Psoas muscle (tissue), 8 donors: ENCODE results near the gene SLC25A20. TPM values are rescaled to one million over a fixed set of nuclear protein-coding genes. Genes with fewer than 3 reads are reported as not detected.

Experiments
- ATAC-seq, 4 donors: fragments of 200-7000 bp; cut with Tn5 transposase; one replicate each; pipeline ENCODE4 v1.9.1; 2020; ENCODE audit warnings: moderate library complexity in 3 of 4, mild to moderate bottlenecking in 2 of 4
- DNase-seq, 2 donors: peaks; one replicate each; pipeline ENCODE4 v3.0.0-alpha.2; 2020
- H3K27ac ChIP-seq: fragments of 200-600 bp; one replicate; pipeline ENCODE4 v1.8.0; 2022
- H3K27me3 ChIP-seq, 3 donors: fragments of 200-600 bp in 1 of 3; one replicate each; pipeline versions ENCODE4 v1.6.1 to v1.8.0; 2013 to 2022; ENCODE audit warnings: low read length in 2 of 3, mild to moderate bottlenecking in 2 of 3, moderate library complexity in 1 of 3; ENCODE audit not compliant: insufficient read depth in 3 of 3
- H3K36me3 ChIP-seq, 2 donors: fragments of 200-600 bp in 1 of 2; one replicate each; pipeline versions ENCODE4 v1.6.1 to v1.8.0; 2013 to 2022; ENCODE audit warnings: low read depth in 1 of 2, mild to moderate bottlenecking in 1 of 2, moderate library complexity in 1 of 2; ENCODE audit not compliant: insufficient read depth in 1 of 2
- H3K4me1 ChIP-seq: fragments of 200-600 bp; one replicate; pipeline ENCODE4 v1.8.0; 2022
- H3K4me3 ChIP-seq: fragments of 200-600 bp; one replicate; pipeline ENCODE4 v1.8.0; 2022; ENCODE audit warnings: mild to moderate bottlenecking
- H3K9me3 ChIP-seq: fragments of 200-600 bp; one replicate; pipeline ENCODE4 v1.8.0; 2022
- CTCF ChIP-seq: fragments of 200-600 bp; IDR thresholded peaks from one replicate; pipeline ENCODE4 v1.8.0; 2022; ENCODE audit warnings: antibody characterized with exemption
- WGBS, 3 donors: extraction: QIAGEN DNeasy Blood & Tissue Kit; methylation state at CpG; one replicate each; pipeline versions ENCODE4 v1.1.6 to v1.1.7; 2013; 5-methylcytosine and 5-hydroxymethylcytosine counted together
- intact Hi-C, 2 donors: fragments of 100-400 bp; cut with DNase I; formaldehyde crosslinking; loops; one replicate each; pipeline versions ENCODE4 v1.11.0 to v1.14.2; 2022
- polyA plus RNA-seq, 3 donors: library from polyadenylated mRNA; stranded (reverse); fragments of 200-250 nt; gene quantifications; one replicate each; pipeline ENCODE4 v1.2.3, GENCODE V29; 2013
- total RNA-seq, 4 donors: library from RNA; stranded (reverse); fragmentation: NEBNext Ultra II Directional in 2 of 4; extraction: Animal tissue kit (Norgen Biotek cat#: 25700) in 2 of 4; gene quantifications; one replicate each; pipeline versions ENCODE4 v1.2.1 to v1.2.4, GENCODE V29; 2021 to 2023
- donor health status: healthy with polysubstance abuse.
- donor health status: DM: no; HTN: no; CAD: no; lungs with moderate emphysema.
- donor health status: Bipolar disorder and iron deficiency.
- donor health status: healthy.
- donor health status: DM: yes; HTN: yes; CAD: no.
- donor health status: DM: no; HTN: no; CAD: no.
- donor health status: DM: no; HTN: no; CAD: no.
- donor health status: DM: yes; HTN: yes; CAD: no.

Gene SLC25A20
- total and polyA plus RNA-seq, 7 donors: 31.3 to 94.8 (median 48.5) TPM

DNA sequence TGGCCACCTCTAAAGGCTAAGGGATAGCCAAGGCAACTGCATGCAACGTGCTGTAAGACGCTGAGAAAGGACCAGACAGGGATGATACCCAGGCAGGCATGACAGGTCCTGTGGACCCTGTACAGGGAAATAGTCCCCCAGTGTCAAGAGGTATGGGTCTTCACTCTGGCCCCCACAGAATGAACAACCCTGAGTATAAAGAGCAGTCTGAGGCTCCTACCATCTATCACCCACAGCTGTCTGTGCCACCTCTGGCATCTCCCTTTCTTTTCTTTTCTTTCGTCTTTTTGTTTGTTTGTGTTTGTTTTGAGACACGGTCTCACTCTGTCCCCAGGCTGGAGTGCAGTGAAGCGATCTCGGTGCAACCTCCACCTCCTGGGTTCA is 18.7 kb downstream of the SLC25A20 start:
- peaks cover 15% of the 10 kb centered on the region for H3K4me1 ChIP-seq
- peaks cover 2 to 71% of the 10 kb centered on the region in 2 donors for H3K36me3 ChIP-seq
- intact Hi-C loops: no loop called here
- no peak for DNase-seq
- no peak overlapping the region for H3K4me3 ChIP-seq
- no peak for TF ChIP-seq CTCF
- no peaks in the 10 kb centered on the region for H3K27me3 ChIP-seq
- WGBS, 3 donors: 85 to 93% (median 88%) methylated on average over 6 of the region's 6 CpGs
- no peak overlapping the region for H3K27ac ChIP-seq
- no peaks in the 10 kb centered on the region for H3K9me3 ChIP-seq
- no peak for ATAC-seq

DNA sequence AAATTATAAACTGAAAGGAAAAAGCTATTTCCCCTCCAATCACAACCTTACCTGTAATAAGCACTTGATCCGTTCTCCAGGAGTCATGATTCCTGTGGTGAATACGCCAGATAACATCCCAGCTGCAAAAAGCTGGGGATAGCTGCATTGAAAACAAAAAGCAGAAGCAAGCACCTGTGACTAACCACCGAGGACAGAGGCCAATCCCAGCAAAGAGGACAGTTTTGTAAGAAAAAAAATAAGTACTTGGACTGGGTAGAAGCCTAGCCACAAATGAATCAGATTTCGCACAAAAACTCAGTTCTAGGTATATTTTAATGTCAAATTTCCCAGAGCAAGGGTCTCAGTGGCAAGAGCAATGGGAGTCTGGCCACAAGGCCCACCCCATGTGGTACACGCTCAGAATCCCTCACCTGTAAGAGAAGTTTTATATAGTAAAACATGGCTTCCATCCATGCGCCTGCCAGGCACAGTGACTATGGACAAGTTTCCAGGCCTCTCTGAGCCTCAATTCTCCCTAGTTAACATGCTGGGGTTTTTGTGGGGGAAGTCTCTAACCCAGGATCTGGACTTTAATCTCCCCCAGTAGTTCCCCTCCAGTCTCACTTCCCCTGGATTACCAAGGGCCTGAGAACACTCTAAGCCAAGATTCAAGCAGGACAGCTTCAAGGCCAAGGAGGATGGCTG is 19.2 kb downstream of the SLC25A20 start:
- TF ChIP-seq CTCF: no peak
- Histone ChIP-seq H3K4me1 (peaks cover 15% of the 10 kb centered on the region), H3K27ac (no peak overlapping the region), H3K9me3 (no peaks in the 10 kb centered on the region), H3K4me3 (no peak overlapping the region), H3K27me3 (no peaks in the 10 kb centered on the region), H3K36me3 (peaks cover 2 to 66% of the 10 kb centered on the region in 2 donors)
- ATAC-seq (no peak), DNase-seq (no peak)
- intact Hi-C loops: no loop called here
- WGBS, 3 donors: 89 to 92% (median 90%) methylated on average over 6 of the region's 6 CpGs

DNA sequence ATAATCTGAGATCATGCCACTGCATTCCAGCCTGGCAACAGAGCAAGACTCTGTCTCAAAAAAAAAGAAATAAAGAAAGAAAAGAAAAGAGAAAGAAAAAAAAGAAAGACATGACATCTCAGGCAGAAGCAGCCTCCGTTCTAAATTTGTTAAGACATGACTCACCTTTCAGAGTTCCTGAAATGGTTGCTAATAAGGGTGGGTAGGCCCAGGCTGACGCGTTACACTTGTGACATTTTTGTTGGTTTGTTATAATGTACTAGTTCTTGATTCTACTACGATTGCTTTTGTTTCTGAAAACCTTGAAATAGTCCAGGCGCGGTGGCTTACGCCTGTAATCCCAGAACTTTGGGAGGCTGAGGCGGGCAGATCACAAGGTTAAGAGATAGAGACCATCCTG is 21.0 kb downstream of the SLC25A20 start:
- Histone ChIP-seq H3K4me3 (no peak overlapping the region), H3K36me3 (peaks cover 2 to 61% of the 10 kb centered on the region in 2 donors), H3K4me1 (peaks cover 15% of the 10 kb centered on the region), H3K27ac (no peak overlapping the region), H3K9me3 (no peaks in the 10 kb centered on the region), H3K27me3 (no peaks in the 10 kb centered on the region)
- no peak for ATAC-seq
- intact Hi-C loops: no loop called here
- 90 to 94% (median 93%) methylated on average over 8 of the region's 8 CpGs for WGBS, 3 donors
- TF ChIP-seq CTCF: no peak
- no peak for DNase-seq

DNA sequence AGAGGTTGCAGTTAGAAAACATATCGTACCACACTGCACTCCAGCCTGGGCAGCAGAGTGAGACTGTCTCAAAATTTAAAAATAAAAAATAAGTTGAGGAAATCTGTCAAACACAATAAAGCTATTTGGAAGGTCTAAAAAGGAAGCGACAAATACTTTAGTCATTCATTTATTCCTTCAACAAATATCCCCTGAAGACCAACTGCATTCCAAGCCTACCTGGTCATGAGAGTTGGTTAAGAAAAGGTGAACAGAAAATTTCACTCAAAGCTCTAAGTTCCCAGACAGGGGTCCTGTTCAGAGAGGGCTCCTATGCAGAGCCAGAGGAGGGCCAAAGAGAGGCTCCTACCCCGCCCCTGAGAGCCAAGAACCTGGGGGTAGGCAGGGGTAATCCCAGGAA is 35.6 kb downstream of the SLC25A20 start:
- no peak for ATAC-seq

More for the DNA sequence above, 35.6 kb downstream of the SLC25A20 start:
- 97 to 100% (median 99%) methylated on average over 3 of the region's 3 CpGs for WGBS, 3 donors
- TF ChIP-seq CTCF: no peak
- H3K27ac ChIP-seq: no peak overlapping the region
- no peaks in the 10 kb centered on the region for H3K9me3 ChIP-seq
- no peaks in the 10 kb centered on the region for H3K27me3 ChIP-seq
- no peak overlapping the region for H3K4me3 ChIP-seq
- DNase-seq: peak in 1 of 2 donors; percentile 11
- H3K4me1 ChIP-seq: peaks cover 18% of the 10 kb centered on the region
- intact Hi-C loops: no loop called here
- H3K36me3 ChIP-seq: peaks cover 0 to 40% of the 10 kb centered on the region in 2 donors
